Panc1 (cell line): Measurements from ENCODE around the gene SAMD4B.

Experiments
- POLR2AphosphoS5 ChIP-seq: IDR thresholded peaks from 2 replicates; pipeline ENCODE4 v1.6.1; 2012; ENCODE audit warnings: mild to moderate bottlenecking, low read depth, low read length, moderate library complexity
- REST ChIP-seq, 2 experiments: IDR thresholded peaks; 2 replicates each; pipeline ENCODE4 v1.6.1; 2011 to 2012; ENCODE audit warnings: low read depth in 2 of 2, control low read depth in 1 of 2, low read length in 1 of 2, mild to moderate bottlenecking in 1 of 2, moderate library complexity in 1 of 2; ENCODE audit not compliant: insufficient read depth in 1 of 2
- SIN3A ChIP-seq: IDR thresholded peaks from 2 replicates; pipeline ENCODE4 v1.6.1; 2012; ENCODE audit warnings: low read depth, mild to moderate bottlenecking, low read length, moderate library complexity, borderline replicate concordance; ENCODE audit not compliant: insufficient read depth
- TCF7L2 ChIP-seq: IDR thresholded peaks from 2 replicates; pipeline ENCODE4 v1.6.1; 2011; ENCODE audit warnings: mild to moderate bottlenecking, low read depth, low read length, inconsistent platforms
- TF ChIP-seq, protein P1 (sequence below): fragments of 450-650 bp; IDR thresholded peaks from 2 replicates; pipeline ENCODE4 v1.5.1; 2017; ENCODE audit warnings: mild to moderate bottlenecking

- TF ChIP-seq, protein P1, sequence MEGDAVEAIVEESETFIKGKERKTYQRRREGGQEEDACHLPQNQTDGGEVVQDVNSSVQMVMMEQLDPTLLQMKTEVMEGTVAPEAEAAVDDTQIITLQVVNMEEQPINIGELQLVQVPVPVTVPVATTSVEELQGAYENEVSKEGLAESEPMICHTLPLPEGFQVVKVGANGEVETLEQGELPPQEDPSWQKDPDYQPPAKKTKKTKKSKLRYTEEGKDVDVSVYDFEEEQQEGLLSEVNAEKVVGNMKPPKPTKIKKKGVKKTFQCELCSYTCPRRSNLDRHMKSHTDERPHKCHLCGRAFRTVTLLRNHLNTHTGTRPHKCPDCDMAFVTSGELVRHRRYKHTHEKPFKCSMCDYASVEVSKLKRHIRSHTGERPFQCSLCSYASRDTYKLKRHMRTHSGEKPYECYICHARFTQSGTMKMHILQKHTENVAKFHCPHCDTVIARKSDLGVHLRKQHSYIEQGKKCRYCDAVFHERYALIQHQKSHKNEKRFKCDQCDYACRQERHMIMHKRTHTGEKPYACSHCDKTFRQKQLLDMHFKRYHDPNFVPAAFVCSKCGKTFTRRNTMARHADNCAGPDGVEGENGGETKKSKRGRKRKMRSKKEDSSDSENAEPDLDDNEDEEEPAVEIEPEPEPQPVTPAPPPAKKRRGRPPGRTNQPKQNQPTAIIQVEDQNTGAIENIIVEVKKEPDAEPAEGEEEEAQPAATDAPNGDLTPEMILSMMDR, result no peak
- TF ChIP-seq TCF7L2 (no peak), POLR2AphosphoS5 (no peak), SIN3A (no peak), REST (IDR thresholded peaks at IDR 0.05; ENCODE audit: insufficient read depth in 1 of 2, low read depth in 2 of 2, low read length in 1 of 2) (no peak)
Observed at GRCh38 chr19:39308531-39309304, 33.5 kb upstream of the SAMD4B start.
